ENCODE data around the gene ENDOU.
"Not testable (repeated sequence)": the region's sequence is repeated elsewhere in the genome, so short reads cannot be mapped to it uniquely, and the experiment has no call there.

ENDOU gene

GRCh38 chr12:47667935-47668334, 57.4 kb downstream of the ENDOU start:
- DNase-seq, result not testable (repeated sequence)

Data from CD4-positive, alpha-beta T cell treated with Interferon gamma for 1 hour (primary cell).